ENCODE results near the gene HMGN2.

Gene HMGN2

GRCh38 chr1:26521669-26522030 is 49.4 kb downstream of the HMGN2 start:
- no peaks in the 10 kb centered on the region for H3K4me1 ChIP-seq (ENCODE audit: low read length)
- no peaks in the 10 kb centered on the region for H4K20me1 ChIP-seq (ENCODE audit: insufficient read depth, low read length)
- H3K9ac ChIP-seq (ENCODE audit: low read length) = no peak overlapping the region
- no peak for TF ChIP-seq EZH2phosphoT487 (IDR thresholded peaks at IDR 0.05; ENCODE audit: low read depth)
- no peak for TF ChIP-seq CTCF (IDR thresholded peaks at IDR 0.05; ENCODE audit: low read depth, low read length)
- no peak overlapping the region for H2AFZ ChIP-seq (ENCODE audit: low read depth, low read length)
- no peaks in the 10 kb centered on the region for H3K9me3 ChIP-seq (ENCODE audit: insufficient read depth, low read length)
- H3K27me3 ChIP-seq (ENCODE audit: low read depth, low read length) = no peaks in the 10 kb centered on the region
- no peak overlapping the region for H3K4me3 ChIP-seq (ENCODE audit: low read length)
- H3K27ac ChIP-seq (ENCODE audit: low read length) = no peak overlapping the region
- H3K79me2 ChIP-seq (ENCODE audit: low read length) = no peaks in the 10 kb centered on the region
- no peak overlapping the region for H3K4me2 ChIP-seq (ENCODE audit: low read length)
- no peaks in the 10 kb centered on the region for H3K36me3 ChIP-seq (replicated peaks; ENCODE audit: low read depth, low read length)

GRCh38 chr1:26522073-26522472 is 49.8 kb downstream of the HMGN2 start:
- no peak overlapping the region for H3K4me2 ChIP-seq (ENCODE audit: low read length)
- H3K4me3 ChIP-seq (ENCODE audit: low read length) = no peak overlapping the region
- no peak overlapping the region for H2AFZ ChIP-seq (ENCODE audit: low read depth, low read length)
- H3K4me1 ChIP-seq (ENCODE audit: low read length) = no peaks in the 10 kb centered on the region
- no peaks in the 10 kb centered on the region for H3K9me3 ChIP-seq (ENCODE audit: insufficient read depth, low read length)
- H3K27ac ChIP-seq (ENCODE audit: low read length) = no peak overlapping the region
- H3K36me3 ChIP-seq (replicated peaks; ENCODE audit: low read depth, low read length) = no peaks in the 10 kb centered on the region
- H4K20me1 ChIP-seq (ENCODE audit: insufficient read depth, low read length) = no peaks in the 10 kb centered on the region
- H3K79me2 ChIP-seq (ENCODE audit: low read length) = no peaks in the 10 kb centered on the region
- H3K27me3 ChIP-seq (ENCODE audit: low read depth, low read length) = no peaks in the 10 kb centered on the region
- no peak overlapping the region for H3K9ac ChIP-seq (ENCODE audit: low read length)
- TF ChIP-seq CTCF (IDR thresholded peaks at IDR 0.05; ENCODE audit: low read depth, low read length) = no peak

- Histone ChIP-seq H3K4me3 (ENCODE audit: low read length) (no peak overlapping the region), H3K79me2 (ENCODE audit: low read length) (no peaks in the 10 kb centered on the region), H3K9ac (ENCODE audit: low read length) (no peak overlapping the region), H4K20me1 (ENCODE audit: insufficient read depth, low read length) (no peaks in the 10 kb centered on the region), H3K36me3 (replicated peaks; ENCODE audit: low read depth, low read length) (no peaks in the 10 kb centered on the region), H3K27me3 (ENCODE audit: low read depth, low read length) (no peaks in the 10 kb centered on the region), H3K4me1 (ENCODE audit: low read length) (no peaks in the 10 kb centered on the region), H3K4me2 (ENCODE audit: low read length) (no peak overlapping the region), H3K9me3 (ENCODE audit: insufficient read depth, low read length) (no peaks in the 10 kb centered on the region), H3K27ac (ENCODE audit: low read length) (no peak overlapping the region), H2AFZ (ENCODE audit: low read depth, low read length) (no peak overlapping the region)
- TF ChIP-seq CTCF (IDR thresholded peaks at IDR 0.05; ENCODE audit: low read depth, low read length) (no peak), EZH2phosphoT487 (IDR thresholded peaks at IDR 0.05; ENCODE audit: low read depth) (no peak)
Observed at GRCh38 chr1:26524181-26524580, 51.9 kb downstream of the HMGN2 start.
